NK-92 treated with Interleukin-12 subunit alpha and Interleukin-12 subunit beta, amount 100 ng/mL, for 24 hours (cell line): ENCODE data around the gene CAMK1D.
"Not testable (repeated sequence)": the region's sequence is repeated elsewhere in the genome, so short reads cannot be mapped to it uniquely, and the experiment has no call there.

ENCODE experiments used
- DNase-seq: peaks from one replicate; lab custom pipeline; 2025; lab: John Stamatoyannopoulos, UW

Gene CAMK1D

DNA sequence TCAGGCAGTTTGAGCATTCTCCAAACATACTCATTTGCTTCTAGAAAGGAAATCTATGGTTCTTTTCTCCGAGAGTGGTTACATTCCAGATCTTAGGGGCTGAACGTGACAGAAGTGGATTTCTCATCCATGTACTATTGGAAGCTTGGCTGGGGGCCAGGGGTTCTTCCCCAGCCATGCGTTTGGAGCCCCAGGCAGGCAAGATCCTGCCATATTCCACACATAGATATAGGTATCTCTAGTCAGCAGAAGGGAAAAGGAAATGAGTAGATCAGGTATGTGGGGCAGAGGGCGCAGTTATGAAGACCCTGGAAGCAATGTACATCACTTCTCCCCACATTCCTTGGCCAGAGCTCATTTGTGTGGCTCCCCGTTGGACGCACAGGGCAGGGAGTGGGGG lies 352.3 kb downstream of the CAMK1D start:
- DNase-seq: no peak

DNA sequence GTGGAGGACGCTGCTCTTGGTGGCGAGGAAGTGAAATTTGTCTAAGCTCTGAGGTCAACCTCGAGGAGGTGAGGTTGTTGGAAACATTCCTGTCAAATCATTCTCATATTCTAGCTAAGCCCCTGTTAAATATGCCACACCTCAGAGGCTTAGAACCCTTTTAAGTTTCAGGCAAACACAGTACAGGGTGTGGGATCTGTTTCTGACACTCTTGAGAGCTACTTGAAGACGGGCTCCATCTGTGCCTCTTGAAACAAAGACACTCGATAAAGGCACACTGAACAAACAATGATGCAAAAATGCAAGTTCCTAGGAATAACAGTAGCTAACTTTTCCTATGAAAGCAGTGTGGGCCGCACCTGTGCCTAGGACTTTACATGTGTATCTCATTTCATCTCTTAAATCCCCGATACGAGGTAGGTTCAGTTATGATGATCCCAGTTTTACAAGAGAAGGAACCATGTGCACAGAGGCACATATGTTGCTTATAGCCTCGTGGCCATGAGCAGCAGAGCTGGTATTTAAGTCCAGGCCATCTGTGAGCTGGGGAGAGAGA lies 352.9 kb downstream of the CAMK1D start:
- no peak for DNase-seq

DNA sequence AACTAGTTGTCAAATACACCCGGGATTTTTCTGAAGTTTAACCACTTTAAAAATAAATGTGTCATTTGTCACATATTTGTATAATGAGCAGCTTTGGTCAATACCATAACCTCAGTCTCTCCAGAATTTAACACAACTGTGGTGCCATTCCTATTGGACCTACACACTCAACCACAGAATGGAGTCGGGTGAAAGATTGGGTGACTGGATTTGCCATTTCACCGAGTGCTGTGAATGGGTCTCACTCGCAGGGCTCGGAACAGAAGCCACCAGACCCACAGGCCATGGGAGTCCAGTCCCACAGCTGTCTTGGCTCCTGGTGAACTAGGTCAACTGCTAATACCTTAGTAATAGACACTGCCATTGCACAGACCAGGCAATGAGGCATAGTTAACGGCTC lies 353.8 kb downstream of the CAMK1D start:
- DNase-seq: no peak

DNA sequence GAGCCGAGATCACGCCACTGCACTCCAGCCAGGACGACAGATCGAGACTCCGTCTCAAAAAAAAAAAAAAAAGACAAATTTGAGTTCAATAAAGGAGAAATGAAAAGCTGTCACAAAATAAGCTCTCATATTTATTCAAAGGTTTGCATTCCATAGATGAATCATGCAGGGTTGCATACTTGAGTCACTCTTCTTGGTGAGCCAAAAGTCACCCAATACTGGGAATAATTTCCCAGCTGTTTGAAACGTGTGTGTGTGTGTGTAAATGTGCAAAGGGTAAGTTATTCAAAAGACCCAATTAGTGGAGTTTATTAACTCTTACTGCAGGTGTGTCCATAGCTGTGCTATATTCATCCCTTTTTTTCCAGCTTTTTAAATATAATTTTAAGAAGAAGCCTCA lies 354.5 kb downstream of the CAMK1D start:
- DNase-seq: no peak

DNA sequence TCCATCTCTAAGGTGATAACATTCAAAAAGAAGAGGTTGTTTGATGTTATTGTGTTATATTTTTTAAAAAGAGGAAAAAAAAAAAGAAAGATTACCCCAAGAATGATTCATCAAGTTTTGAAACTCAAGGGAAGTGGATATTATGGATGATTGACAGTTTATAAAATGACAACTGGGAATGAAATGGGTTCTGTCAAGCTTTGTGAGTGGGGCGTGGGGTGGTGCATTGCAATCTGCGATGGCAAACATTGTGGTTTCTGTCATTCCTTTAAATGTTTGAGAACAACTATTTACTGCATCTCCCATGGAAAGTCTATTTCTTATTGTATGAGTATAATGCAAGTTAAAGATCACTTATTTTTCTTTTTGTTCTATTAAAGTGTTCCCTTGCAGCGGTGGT lies 355.1 kb downstream of the CAMK1D start:
- DNase-seq: no peak

DNA sequence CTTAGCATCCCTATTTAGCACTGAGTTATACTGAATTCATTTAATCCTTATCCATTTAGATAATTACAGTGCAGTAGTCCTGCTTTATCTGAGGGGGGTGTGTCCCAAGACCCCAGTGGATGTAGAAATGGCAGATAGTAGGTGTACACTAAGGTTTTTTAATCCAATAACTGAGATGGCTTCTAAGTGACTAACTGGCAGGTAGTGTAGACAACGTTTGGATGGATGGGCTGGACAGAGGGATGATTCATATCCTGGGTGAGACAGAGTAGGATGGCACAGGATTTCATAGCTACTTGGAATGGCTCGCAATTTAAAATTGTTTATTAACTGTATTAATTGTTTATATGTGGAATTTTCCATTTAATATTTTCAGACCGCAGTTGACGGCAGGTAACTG lies 356.6 kb downstream of the CAMK1D start:
- no peak for DNase-seq

DNA sequence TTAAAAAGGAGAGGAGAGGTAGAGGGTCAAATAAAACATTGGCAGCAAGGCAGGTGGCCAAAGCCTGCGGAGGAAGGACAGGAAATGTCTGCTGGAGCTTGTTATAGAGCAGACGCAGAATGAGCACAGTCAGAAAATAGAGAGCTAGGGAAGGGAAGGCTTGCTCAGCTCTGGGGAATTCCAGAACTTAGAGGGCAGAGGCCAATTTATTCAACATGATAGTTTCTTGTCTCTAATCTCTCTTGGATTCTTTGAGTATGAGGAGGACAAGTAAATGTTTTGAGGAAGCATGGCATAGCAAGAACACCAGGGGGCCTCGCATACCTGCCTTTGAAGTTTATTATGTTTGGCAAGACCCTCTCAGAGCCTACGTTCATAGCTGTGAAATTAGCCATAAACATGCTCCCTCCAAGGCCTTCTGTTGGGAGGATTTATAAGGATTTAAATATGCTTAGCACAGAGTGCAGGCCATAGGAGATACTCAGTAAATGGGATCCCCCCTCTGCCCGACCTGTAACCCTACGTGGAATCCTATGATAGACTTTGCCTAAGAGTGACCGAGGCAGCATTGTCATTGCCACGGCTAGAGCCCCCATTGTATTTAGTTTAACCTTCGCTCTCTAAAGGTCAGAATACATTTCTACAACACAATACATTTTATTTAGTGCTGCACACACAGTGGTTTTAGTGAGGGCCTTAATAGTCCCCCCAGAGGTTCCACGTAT lies 358.3 kb downstream of the CAMK1D start:
- no peak for DNase-seq

DNA sequence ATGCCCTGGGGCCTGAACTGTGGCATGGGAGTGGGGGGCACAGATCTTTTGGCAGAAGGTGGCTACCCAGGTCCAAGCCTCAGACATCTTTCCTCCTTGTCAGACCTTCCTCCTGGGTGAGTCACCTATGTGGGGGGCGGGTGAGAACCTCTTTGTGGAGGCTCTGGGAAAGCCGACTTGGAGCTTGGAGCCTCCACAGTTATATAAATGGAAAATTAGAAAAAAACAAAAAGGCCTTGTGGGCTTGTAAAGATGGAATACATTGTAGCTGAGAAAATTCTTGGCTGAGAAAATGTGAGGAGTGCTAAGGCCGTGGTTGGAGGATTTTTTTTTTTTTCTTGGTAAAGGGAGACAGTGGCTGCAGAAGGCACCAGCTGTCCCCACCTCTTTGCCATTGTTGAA lies 359.7 kb downstream of the CAMK1D start:
- DNase-seq: no peak

DNA sequence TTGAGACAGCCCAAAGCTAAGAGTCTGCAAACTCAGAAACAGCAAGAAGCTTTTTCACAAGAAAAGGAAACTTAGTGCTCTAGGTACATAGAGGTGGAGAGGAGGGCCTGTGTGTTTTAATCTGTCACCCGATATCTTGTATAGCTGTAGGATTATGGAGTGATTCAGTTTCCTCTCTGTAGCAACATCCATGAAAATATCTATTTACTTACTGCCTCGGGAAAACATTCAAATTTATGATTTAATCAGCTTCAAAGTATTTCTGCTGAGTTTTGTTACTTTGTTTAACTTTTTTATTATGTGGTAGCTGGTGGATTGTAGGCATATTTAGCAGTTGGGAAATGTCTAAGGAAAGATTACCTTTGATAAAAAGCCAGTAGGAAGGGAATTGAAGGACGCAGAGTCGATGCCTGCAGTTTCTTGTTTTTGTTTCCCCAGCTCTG lies 360.2 kb downstream of the CAMK1D start:
- DNase-seq: no peak

DNA sequence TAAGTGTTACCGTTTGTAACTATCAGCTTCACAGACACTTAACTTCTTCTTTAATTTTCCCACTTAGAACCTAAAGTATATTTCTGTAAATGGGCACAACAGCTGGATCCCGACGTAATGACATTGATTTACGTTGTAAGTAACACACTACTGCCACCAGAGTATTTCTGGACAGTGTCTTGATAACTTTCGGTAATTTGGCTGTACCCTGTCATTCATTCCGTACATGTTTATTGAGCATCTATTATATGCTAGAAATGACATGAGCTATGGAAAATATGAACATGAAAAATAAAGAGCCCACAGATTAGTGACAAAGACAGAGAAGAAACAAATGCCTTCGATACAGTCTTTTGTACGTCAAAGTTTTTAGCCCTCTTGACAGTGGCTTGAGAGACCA lies 360.8 kb downstream of the CAMK1D start:
- DNase-seq: no peak

DNA sequence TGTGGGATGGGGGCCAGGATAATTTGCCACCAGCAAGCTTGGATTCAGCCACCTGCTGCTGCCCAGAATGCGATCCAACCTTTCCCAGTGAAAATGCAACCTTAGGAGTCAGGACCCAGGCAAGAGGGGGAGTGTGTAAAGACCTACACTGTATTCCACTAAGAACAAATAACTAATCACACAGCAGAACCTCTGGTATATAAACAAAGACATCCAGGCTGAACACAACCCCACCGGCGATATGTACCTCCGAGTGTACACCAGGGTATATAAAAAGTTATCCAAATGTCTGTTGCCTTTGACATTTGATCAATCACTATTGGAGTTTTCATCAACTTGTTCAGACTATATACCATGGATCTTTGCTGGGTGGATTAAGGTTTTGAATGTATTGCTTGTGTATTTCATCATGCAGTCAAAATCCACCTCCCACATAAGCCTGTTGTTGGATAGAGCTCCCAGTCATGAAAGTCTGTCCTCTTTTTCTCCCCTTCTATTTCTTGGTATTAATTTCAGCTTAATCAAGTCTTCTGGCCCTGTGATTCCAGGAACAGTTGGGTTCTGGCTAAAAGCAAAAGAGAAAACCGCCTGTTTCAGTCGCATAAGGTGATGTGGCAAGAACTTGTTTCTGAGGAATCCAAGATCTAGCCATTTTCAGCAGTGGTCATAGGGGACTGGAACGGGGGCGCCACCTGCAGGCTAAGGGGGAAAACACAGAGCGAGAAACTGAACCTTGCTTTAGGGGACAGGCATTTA lies 361.4 kb downstream of the CAMK1D start:
- no peak for DNase-seq

DNA sequence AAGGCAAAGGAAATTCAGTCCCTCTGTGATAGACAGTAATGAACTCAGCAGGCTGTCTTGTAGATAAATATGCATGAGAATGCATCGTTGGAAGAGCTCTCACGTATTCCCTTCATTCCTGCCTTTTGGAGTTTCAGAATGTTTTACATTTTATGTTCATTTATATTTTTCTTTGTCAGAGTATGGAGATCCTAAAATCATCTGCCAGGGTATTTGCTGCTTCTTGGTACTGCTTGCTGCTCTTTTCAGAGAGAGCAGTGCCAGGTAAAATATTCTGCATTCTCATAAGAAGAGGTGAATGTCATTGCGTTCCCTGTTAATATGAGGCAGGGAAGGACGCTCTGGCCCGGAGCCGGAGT lies 362.0 kb downstream of the CAMK1D start:
- DNase-seq: no peak

DNA sequence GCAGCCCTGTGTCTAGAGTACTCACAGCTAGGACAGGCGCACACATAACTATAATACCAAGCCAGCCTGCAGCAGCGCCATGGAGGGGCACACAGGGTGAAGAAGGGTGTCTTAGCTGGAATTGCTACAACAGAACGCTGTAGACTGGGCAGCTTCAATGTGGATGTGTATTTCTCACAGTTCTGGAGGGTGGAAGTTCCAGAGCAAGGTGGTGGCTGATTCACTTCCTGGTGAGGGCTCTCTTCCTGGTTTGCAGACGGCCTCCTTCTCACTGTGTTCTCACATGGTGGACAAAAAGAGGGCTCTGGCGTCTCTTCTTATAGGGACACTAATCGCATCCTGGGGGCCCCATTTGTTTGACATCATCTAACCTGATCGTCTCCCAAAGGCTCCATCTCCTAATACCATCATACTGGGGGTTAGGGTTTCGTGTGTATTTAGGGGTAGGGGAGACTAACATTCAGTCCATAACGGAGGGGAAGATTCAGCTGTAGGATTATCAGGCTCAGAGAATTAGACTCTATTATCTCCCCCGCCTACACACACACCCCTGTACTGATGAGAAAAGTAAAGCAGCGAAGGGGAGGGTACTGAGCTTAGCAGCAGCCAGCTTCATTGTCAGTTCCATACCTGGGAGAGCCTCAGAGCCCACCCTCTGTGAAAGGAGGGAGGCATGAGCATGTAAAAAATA lies 363.1 kb downstream of the CAMK1D start:
- DNase-seq: no peak

DNA sequence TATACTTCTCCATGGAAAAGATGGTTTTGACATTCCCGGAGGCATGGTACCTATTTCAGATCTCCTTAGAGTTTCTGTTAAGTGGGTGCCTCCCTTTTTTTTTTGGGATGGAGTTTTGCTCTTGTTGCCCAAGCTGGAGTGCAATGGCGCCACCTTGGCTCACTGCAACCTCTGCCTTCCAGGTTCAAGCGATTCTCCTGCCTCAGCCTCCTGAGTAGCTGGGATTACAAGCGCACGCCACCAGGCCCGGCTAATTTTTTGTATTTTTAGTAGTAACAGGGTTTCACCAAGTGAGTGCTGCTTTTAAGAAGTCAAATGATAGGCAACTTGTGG lies 363.6 kb downstream of the CAMK1D start:
- DNase-seq: not testable (repeated sequence)

DNA sequence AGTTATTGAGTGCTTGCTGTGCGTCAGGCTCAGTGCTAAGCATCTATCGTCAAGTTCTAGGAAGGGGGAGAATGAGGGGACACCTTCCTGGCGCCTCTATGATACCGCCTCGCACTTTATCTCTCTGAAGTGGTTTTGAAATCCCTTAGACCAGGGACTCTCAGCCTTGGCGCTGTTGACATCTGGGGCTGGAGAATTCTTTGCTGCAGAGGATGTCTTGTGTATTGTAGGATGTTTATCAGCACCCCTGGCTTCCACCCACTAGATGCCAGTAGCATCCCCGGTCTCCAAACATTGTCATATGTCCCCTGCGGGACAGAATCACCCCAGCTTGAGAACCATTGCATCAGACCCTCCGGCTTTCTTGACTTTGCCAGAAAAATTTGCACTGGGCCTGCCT lies 366.7 kb downstream of the CAMK1D start:
- DNase-seq: no peak

DNA sequence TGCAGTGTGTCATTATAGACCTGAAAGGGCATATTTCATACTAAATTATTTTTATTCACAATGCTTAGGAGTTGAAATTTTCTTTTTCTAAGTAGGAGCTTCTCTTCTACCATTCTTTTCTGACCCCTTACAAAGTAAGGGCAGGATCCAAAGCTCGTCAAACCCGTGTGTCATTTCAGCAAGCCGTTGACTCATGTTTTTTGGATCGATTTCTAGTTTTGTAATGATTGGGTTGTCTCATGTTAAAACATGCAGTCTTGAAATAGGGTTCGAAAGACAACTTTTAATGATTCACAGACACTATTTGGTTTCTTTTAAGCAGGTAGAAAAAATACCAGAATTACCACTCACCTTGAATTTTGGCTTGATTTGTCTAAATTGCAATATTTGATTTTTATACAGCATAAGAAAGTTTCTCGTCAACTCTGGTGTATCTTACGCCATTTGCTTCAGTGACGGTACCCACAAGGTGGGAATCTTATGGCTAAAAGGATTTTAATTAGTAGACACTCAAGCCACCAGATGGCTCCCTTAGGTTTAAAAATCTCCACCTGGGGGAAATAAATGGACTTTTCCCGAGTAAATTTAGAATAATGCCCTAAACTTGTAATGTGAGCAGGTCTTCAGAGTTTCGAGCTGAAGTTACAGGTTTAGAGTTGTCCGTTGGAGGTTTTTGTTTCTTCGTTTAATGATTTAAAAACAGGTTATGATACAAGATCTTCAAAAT lies 368.8 kb downstream of the CAMK1D start:
- no peak for DNase-seq

DNA sequence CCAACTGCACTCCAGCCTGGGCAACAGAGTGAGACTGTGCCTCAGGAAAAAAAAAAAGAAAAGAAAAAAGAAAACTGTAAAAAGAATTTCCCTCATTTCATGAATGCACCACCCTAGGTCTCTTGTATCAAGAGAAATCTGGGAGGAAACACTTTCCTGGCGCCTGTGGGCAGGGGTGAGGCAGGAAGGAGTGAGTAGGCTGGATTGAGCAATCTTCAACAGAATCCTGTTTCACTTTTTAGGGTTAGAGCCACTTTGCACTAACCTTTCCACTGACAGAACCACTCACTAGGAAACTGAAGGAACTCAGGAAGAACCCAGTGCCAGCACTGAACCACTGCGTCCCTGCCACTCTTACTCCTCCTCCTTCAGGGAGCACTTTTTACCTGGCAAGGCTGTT lies 370.0 kb downstream of the CAMK1D start:
- no peak for DNase-seq

DNA sequence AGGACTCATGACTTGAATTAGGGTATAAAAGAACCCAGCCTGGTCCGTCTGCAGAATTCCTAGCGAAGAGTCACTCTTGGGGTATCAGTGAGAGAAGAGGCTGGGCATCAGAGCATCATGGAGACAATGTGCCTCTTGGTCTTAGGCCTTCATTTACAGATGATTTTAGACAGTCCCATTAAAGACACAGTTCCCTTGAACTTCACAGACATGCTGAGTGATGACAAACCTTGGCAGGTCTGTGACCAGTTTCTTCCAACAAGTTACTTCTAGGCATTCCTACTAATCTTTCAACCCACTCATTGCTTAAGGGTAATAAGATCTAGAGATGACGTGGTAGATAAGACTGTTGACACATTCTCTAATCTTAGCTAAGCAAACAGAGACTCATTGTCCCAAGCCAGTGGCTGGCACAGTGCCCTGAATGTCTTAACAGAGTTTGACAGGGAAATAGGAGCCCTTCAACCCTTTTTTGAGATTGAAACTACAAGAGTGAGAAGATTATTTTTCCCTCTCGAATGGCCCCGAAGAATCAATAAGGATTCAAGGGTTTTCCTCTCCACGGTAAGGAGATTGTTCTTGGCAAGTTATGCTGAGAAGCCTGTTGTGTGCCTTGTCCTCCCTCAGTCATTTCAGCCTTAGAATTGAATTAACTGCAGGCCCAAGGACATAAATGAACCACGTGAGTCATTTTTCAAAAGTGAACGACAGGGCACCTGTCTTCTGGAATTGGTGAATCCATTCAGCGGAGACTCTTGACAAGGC lies 371.1 kb downstream of the CAMK1D start:
- DNase-seq: no peak

DNA sequence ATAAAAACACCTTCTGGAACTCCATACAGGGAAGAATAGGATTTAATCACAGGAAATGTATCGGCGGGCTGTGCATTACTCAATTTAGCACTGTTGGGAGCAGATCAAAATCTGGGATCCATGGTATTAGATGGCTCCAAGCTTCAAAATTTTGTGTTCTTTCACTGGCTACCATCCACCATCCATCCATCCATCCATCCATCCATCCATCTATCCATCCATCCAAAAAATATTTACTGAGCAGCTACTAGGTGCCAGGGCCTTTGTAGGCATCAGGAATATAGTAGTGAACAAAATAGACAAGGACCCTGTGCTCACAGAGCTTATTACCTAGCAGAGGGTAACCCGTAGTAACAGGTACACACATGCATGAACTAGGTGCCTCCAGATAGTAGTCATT lies 372.0 kb downstream of the CAMK1D start:
- DNase-seq: no peak

DNA sequence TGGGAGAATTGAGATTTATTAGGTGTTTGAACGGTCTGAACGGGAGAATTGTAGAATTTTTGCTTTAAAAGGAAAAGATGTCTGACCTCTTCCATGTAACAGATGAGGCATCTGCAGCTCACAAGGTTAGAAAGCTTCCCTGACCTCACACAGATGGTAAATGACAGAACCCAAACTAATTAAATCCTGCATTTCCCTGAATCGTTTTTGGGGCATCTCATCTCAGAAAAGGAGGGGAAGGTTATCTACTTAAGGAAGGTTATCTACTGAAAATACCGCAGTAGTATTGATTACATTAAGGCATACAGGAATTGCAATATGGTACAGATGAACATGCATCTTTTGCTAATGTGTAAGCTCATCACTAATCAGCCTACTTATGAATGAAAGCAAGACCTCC lies 373.9 kb downstream of the CAMK1D start:
- DNase-seq: no peak

DNA sequence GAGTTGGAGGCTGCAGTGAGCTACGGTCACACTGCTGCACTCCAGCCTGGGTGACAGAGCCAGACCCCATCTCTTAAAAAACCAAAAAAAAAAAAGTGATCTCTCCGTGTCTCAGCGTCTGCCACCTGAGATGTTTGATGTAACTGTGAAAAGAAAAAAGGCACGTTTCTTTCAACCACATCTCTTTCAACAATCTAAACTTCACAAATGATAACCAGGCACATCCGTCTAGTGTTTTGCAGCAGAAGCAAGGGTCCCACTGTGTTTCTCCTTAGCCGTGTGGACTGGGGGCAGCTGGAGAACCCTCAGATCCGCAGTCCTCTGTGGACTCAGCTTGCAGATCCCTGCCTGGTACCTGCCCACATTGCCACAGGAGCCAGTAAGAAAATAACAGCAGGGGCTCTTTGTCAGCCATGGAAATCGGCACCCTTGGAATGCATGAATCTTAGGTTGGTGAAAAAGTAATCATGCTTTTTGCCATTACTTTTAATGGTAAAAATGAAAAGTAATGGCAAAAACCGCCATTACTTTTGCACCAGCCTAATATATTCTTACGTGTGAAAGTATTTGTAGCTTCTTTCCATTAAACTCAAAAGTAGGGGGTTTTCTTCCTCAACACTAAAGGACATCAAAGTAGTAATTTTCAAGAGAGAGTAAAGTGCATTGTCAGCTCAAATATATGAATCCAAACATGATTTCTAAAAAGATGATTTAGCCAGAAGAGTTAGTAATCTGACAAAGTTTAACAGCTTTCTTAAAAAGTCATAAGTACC lies 375.6 kb downstream of the CAMK1D start:
- DNase-seq: no peak
